Loucy (cell line): ENCODE measurements around the gene MAST4.

Experiments used
- EZH2phosphoT487 ChIP-seq: fragments of 200-600 bp; IDR thresholded peaks from 2 replicates; pipeline ENCODE4 v1.6.1; 2018; ENCODE audit warnings: antibody characterized with exemption, mild to moderate bottlenecking, moderate library complexity, borderline replicate concordance
- TF ChIP-seq, protein P1 (sequence below): fragments of 200-600 bp; sonication (generic); conservative IDR thresholded peaks from 2 replicates; pipeline ENCODE4 v1.5.1; 2014; ENCODE audit warnings: mild to moderate bottlenecking, antibody characterized with exemption, low read length

DNA sequence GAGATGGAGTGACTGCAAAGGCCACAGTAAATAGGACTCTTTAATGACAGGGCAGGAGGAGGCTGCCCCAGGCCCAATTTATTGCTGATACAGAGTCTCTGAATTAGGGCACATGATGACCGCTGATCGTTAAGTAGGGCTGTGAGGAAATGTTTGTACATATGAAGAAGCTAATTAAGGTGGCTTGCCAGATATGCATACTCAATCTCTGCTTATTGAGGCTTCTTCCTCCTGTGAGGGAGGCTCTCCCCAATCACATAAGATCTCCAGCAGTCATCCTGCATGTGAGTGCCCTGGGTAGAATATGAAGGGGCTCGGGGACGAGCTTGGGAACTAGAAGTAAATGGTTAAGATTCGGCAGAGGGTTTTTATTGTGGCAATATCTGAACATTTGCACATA lies 608.6 kb downstream of the MAST4 start:
- TF ChIP-seq EZH2phosphoT487: no peak
- TF ChIP-seq, protein P1, sequence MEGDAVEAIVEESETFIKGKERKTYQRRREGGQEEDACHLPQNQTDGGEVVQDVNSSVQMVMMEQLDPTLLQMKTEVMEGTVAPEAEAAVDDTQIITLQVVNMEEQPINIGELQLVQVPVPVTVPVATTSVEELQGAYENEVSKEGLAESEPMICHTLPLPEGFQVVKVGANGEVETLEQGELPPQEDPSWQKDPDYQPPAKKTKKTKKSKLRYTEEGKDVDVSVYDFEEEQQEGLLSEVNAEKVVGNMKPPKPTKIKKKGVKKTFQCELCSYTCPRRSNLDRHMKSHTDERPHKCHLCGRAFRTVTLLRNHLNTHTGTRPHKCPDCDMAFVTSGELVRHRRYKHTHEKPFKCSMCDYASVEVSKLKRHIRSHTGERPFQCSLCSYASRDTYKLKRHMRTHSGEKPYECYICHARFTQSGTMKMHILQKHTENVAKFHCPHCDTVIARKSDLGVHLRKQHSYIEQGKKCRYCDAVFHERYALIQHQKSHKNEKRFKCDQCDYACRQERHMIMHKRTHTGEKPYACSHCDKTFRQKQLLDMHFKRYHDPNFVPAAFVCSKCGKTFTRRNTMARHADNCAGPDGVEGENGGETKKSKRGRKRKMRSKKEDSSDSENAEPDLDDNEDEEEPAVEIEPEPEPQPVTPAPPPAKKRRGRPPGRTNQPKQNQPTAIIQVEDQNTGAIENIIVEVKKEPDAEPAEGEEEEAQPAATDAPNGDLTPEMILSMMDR: no peak
